Keratinocyte (primary cell): Measurements from ENCODE around the gene MAN2C1. TPM values are rescaled to one million over a fixed set of nuclear protein-coding genes. Genes with fewer than 3 reads are reported as not detected.

Experiments used
- DNase-seq: peaks from one replicate; pipeline ENCODE4 v3.0.0-alpha.2; 2011; ENCODE audit warnings: low read depth, missing footprints, low spot score
- FAIRE-seq: peaks from 2 replicates; lab custom pipeline; 2011; peaks lifted over from hg19 to GRCh38; lab: Jason Lieb, UNC
- H2AFZ ChIP-seq: 2 replicates; pipeline ENCODE4 v1.6.0; 2012; ENCODE audit warnings: low read length, control low read depth, inconsistent platforms; ENCODE audit not compliant: control insufficient read depth
- H3K27ac ChIP-seq: 2 replicates; pipeline ENCODE4 v1.5.1; 2011; ENCODE audit warnings: low read length; ENCODE audit not compliant: control insufficient read depth, insufficient read depth
- H3K27me3 ChIP-seq: 3 replicates; pipeline ENCODE4 v1.6.0; 2011; ENCODE audit warnings: low read length; ENCODE audit not compliant: control insufficient read depth, insufficient read depth; ENCODE audit errors: extremely low read depth
- H3K36me3 ChIP-seq, 2 experiments: 2 replicates in 1 of 2; 3 replicates in 1 of 2; pipeline ENCODE4 v1.5.1; 2011; ENCODE audit warnings: low read length in 2 of 2, mild to moderate bottlenecking in 1 of 2; ENCODE audit not compliant: control insufficient read depth in 2 of 2, insufficient read depth in 2 of 2; ENCODE audit errors: extremely low read depth in 1 of 2
- H3K4me1 ChIP-seq: 3 replicates; pipeline ENCODE4 v1.5.1; 2011; ENCODE audit warnings: low read length; ENCODE audit not compliant: control insufficient read depth, insufficient read depth; ENCODE audit errors: extremely low read depth
- H3K4me2 ChIP-seq: 3 replicates; pipeline ENCODE4 v1.6.0; 2011; ENCODE audit warnings: low read depth, low read length; ENCODE audit not compliant: control insufficient read depth, insufficient read depth; ENCODE audit errors: extremely low read depth
- H3K4me3 ChIP-seq, 3 experiments: fragments of 200-600 bp in 1 of 3; sonication (generic) in 1 of 3; 2 replicates in 2 of 3; 3 replicates in 1 of 3; pipeline ENCODE4 v1.5.1; 2011 to 2016; ENCODE audit warnings: low read length in 3 of 3, mild to moderate bottlenecking in 3 of 3, control low read depth in 2 of 3, inconsistent platforms in 1 of 3, low read depth in 1 of 3, mixed read lengths in 1 of 3, mixed run types in 1 of 3, moderate library complexity in 1 of 3; ENCODE audit not compliant: control insufficient read depth in 2 of 3, insufficient read depth in 2 of 3; ENCODE audit errors: extremely low read depth in 1 of 3
- H3K79me2 ChIP-seq: 2 replicates; pipeline ENCODE4 v1.6.0; 2012; ENCODE audit warnings: low read length; ENCODE audit not compliant: control insufficient read depth, insufficient read depth
- H3K9ac ChIP-seq: 3 replicates; pipeline ENCODE4 v1.6.0; 2011; ENCODE audit warnings: low read length; ENCODE audit not compliant: control insufficient read depth, insufficient read depth; ENCODE audit errors: extremely low read depth
- H3K9me1 ChIP-seq: 3 replicates; pipeline ENCODE4 v1.6.0; 2011; ENCODE audit warnings: low read length; ENCODE audit not compliant: control insufficient read depth, insufficient read depth; ENCODE audit errors: extremely low read depth
- H3K9me3 ChIP-seq: 2 replicates; pipeline ENCODE4 v1.5.1; 2012; ENCODE audit warnings: low read depth, low read length; ENCODE audit not compliant: control insufficient read depth
- H4K20me1 ChIP-seq: 3 replicates; pipeline ENCODE4 v1.6.0; 2011; ENCODE audit warnings: low read length; ENCODE audit not compliant: control insufficient read depth, insufficient read depth; ENCODE audit errors: extremely low read depth
- EZH2 ChIP-seq: IDR thresholded peaks from one replicate; pipeline ENCODE4 v1.6.1; 2012; ENCODE audit warnings: inconsistent platforms, mild to moderate bottlenecking, low read length, moderate library complexity
- dilution Hi-C: fragments of 300-500 bp; cut with MboI; formaldehyde crosslinking; loops from one replicate; pipeline ENCODE4 v1.7.0; 2020; ENCODE audit warnings: low sequenced_read_pairs; ENCODE audit not compliant: extremely low pct_ligation_motif_present
- polyA plus RNA-seq, 5 experiments: library from polyadenylated mRNA; depleted of rRNA in 3 of 5; stranded (reverse) in 3 of 5; stranded (forward) in 1 of 5; unstranded in 1 of 5; fragments of >200 nt; gene quantifications; 1 replicate in 1 of 5; 2 replicates in 3 of 5; 3 replicates in 1 of 5; pipeline versions ENCODE4 v1.2.1 to v1.2.3, GENCODE V29; 2011 to 2012; ENCODE audit warnings: missing spikeins in 2 of 5, low read depth in 1 of 5, low replicate concordance in 1 of 5
- TF ChIP-seq, protein P1 (sequence below), 3 experiments: IDR thresholded peaks in 1 of 3; conservative IDR thresholded peaks in 1 of 3; optimal IDR thresholded peaks in 1 of 3; 2 replicates in 2 of 3; 3 replicates in 1 of 3; pipeline versions ENCODE3 to v1.5.1; 2011; ENCODE audit warnings: low read length in 3 of 3, mild to moderate bottlenecking in 3 of 3, moderate library complexity in 2 of 3, control low read depth in 1 of 3, inconsistent platforms in 1 of 3; ENCODE audit not compliant: insufficient read depth in 2 of 3; ENCODE audit errors: extremely low read depth in 1 of 3

Gene MAN2C1
- polyA plus RNA-seq, 1 donor (not counting 4 experiments of a cell fraction or from before 2014, with no cell fraction given) = 35.4 TPM

DNA sequence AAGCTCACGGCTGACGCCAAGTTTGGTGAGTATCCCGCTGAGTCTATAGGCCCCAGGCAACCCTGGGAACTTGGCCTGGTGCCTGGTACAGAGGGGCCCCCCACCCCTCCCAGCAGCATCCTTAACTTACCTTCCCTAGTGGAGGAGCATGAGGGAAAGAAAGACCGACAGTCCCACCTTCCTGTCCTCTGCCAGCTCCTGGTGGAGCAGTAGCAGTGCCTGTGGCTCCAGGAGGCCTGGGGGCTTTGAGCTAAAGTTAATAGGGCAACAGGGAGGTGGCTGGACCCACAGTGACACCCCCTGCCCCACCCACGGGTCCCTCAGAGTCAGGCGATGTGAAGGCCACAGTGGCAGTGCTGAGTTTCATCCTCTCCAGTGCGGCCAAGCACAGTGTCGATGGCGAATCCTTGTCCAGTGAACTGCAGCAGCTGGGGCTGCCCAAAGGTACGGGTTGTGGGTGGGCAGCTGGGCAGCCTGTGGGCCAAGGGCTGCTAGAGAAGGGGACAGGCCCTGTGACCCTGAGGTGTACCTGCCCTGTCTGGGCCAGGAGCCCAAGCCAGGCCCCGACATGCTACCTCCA is 29.7 kb downstream of the MAN2C1 start:
- Histone ChIP-seq H3K4me2 (no peak overlapping the region), H3K9ac (no peak overlapping the region), H2AFZ (no peak overlapping the region), H3K9me3 (no peaks in the 10 kb centered on the region), H3K9me1 (no peaks in the 10 kb centered on the region), H4K20me1 (no peaks in the 10 kb centered on the region), H3K36me3 (peaks cover 0 to 8% of the 10 kb centered on the region in 2 experiments), H3K27me3 (no peaks in the 10 kb centered on the region), H3K79me2 (peaks cover 6% of the 10 kb centered on the region), H3K4me3 (no peak overlapping the region), H3K4me1 (peaks cover 12% of the 10 kb centered on the region), H3K27ac (no peak overlapping the region)
- DNase-seq = no peak
- no peak for FAIRE-seq
- TF ChIP-seq EZH2 = no peak
- TF ChIP-seq, protein P1, sequence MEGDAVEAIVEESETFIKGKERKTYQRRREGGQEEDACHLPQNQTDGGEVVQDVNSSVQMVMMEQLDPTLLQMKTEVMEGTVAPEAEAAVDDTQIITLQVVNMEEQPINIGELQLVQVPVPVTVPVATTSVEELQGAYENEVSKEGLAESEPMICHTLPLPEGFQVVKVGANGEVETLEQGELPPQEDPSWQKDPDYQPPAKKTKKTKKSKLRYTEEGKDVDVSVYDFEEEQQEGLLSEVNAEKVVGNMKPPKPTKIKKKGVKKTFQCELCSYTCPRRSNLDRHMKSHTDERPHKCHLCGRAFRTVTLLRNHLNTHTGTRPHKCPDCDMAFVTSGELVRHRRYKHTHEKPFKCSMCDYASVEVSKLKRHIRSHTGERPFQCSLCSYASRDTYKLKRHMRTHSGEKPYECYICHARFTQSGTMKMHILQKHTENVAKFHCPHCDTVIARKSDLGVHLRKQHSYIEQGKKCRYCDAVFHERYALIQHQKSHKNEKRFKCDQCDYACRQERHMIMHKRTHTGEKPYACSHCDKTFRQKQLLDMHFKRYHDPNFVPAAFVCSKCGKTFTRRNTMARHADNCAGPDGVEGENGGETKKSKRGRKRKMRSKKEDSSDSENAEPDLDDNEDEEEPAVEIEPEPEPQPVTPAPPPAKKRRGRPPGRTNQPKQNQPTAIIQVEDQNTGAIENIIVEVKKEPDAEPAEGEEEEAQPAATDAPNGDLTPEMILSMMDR (optimal IDR thresholded peaks at IDR 0.05 in 1 of 3, IDR thresholded peaks at IDR 0.05 in 1 of 3, conservative IDR thresholded peaks at IDR 0.05 in 1 of 3; ENCODE audit: extremely low read depth in 1 of 3, insufficient read depth in 2 of 3, low read length in 3 of 3) = no peak
- dilution Hi-C loops = no loop called here

DNA sequence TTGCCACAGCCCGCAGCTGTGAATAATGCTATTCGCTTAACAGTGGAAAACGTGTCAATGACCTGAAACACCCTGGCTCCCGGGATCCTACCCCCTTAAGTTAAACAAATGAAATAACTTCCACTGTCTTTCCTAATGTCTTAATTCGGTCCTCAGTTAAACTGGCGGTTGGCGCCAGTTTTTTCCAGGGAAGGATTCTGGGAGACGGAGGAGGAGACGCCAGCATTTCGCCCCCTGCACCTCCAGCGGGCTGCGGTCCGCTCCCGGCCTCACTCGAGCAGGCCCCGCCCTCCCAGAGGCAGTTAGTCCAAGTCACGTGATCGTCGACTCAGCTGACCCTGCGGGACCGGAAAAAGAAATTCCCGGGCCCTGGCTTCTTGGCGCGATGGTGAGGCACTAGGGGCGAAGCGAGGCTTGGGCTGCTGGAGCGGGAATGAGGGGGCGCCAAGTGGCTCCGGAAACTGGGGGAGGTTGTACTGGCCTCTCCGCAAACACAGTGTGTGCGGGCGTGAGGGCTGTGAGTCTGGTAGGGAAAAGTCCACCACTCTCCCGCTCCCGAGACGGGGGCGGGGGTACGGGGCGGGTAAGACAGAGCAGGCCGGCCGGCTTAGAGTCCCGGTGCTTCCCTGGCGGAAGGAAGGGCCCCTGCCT is 32.6 kb downstream of the MAN2C1 start, which contains the start of gene COMMD4:
Gene COMMD4, plus strand, starts transcription at position 359 of the 651 bp plus-strand sequence. Its CDS starts 27 bp downstream, at position 386.
- TF ChIP-seq EZH2 = no peak
- TF ChIP-seq, protein P1 (optimal IDR thresholded peaks at IDR 0.05 in 1 of 3, IDR thresholded peaks at IDR 0.05 in 1 of 3, conservative IDR thresholded peaks at IDR 0.05 in 1 of 3; ENCODE audit: extremely low read depth in 1 of 3, insufficient read depth in 2 of 3, low read length in 3 of 3) = no peak
- peaks cover 12% of the 10 kb centered on the region for H3K4me1 ChIP-seq
- dilution Hi-C loops = no loop called here
- peaks cover 0 to 8% of the 10 kb centered on the region in 2 experiments for H3K36me3 ChIP-seq
- H3K4me3 ChIP-seq = peak within 1 kb of the TSS; percentile 73 to 88 (median 74)
- H2AFZ ChIP-seq = peak within 1 kb of the TSS; percentile 92
- H3K27ac ChIP-seq = peak within 1 kb of the TSS; percentile 61
- H3K27me3 ChIP-seq = no peaks in the 10 kb centered on the region
- no peaks in the 10 kb centered on the region for H3K9me3 ChIP-seq
- H3K4me2 ChIP-seq = peak within 1 kb of the TSS; percentile 98
- no peaks in the 10 kb centered on the region for H4K20me1 ChIP-seq
- no peaks in the 10 kb centered on the region for H3K9me1 ChIP-seq
- H3K79me2 ChIP-seq = peaks cover 6% of the 10 kb centered on the region
- no peak for FAIRE-seq
- peak within 1 kb of the TSS; percentile 84 for H3K9ac ChIP-seq
- peak; percentile 40 for DNase-seq
